GM12892 (cell line): ENCODE measurements around the gene COG7.
"Not testable (repeated sequence)": the region's sequence is repeated elsewhere in the genome, so short reads cannot be mapped to it uniquely, and the experiment has no call there.

Experiments
- DNase-seq: peaks from one replicate; pipeline ENCODE4 v3.0.0; 2011; ENCODE audit not compliant: insufficient read length
- FAIRE-seq: peaks from 2 replicates; lab custom pipeline; 2011; peaks lifted over from hg19 to GRCh38; lab: Jason Lieb, UNC
- POLR2A ChIP-seq: IDR thresholded peaks from 2 replicates; pipeline ENCODE4 v1.6.1; 2011; ENCODE audit warnings: low read depth, low read length, control low read depth
- POLR2AphosphoS5 ChIP-seq: IDR thresholded peaks from 2 replicates; pipeline ENCODE4 v1.6.1; 2011; ENCODE audit warnings: low read depth, low read length, control low read depth
- TAF1 ChIP-seq: IDR thresholded peaks from 2 replicates; pipeline ENCODE4 v1.6.1; 2011; ENCODE audit warnings: low read depth, mild to moderate bottlenecking, control low read depth, low read length, borderline replicate concordance

COG7 gene

DNA sequence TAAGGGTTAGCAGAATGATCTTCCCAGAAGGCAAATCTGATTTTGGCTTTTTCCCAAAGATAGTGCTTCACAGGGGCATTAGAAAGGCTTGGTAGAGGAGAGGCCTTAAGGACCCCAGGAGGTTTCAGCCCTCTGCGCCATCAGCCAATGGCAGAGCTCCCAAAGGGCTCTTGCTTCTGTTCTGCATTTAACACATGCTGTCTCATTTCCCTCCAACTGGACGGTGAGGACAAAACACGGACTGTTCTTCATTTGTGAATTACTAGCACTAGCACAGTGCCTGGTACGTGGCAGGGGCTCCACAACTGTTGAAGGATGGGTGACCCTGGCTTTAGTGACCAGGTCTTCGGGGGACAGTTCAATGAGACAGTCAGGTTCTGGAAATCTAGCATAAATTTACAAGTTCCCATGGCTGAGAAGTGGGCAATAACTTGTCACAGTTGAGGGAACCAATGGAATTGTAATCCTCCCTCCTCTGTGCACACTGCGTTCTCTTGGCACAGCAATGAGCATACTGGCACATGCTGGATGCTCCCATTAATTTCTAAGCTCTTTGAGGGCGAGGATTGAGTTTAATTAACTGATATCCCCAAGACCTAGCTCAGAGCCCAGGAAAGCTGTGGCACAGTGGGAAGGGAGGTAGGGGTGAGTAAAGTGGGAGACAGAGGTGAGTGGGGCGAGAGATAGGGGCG lies 45.4 kb downstream of the COG7 start:
- DNase-seq (no peak), FAIRE-seq (no peak)
- TF ChIP-seq TAF1 (no peak), POLR2A (no peak), POLR2AphosphoS5 (no peak)

DNA sequence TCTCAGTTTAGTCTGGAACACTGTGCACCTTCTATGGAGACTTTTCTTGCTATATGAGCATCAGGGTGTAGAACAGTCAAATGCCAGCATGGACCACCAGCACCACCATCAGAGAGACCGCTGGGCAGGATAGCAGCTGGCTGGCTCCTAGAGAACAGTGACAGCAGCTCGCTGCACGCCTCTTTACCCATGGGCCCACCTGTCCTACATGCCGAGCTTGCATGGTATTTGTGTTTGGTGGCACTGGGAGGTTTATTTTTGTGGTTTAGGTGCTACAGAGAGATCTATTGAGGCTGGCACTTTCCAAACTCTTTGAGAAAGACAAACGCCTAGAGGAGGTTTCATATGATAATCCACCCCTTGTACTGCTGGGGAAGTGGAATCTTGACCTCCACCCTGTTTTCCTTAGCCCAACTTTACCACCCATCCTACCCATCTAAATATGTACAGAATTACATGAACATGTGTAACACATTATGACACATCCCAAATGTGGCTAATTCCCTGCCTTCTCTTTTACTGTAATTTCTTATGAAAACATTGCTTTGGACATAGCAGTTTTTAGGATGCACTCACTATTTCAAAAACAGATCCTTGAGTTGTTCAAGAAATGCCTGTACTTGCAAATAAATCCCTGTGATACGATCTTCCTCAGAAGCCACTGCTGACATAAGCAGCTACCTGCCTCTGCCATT lies 46.3 kb downstream of the COG7 start:
- DNase-seq (no peak), FAIRE-seq (no peak)
- TF ChIP-seq TAF1 (no peak), POLR2AphosphoS5 (no peak), POLR2A (no peak)

DNA sequence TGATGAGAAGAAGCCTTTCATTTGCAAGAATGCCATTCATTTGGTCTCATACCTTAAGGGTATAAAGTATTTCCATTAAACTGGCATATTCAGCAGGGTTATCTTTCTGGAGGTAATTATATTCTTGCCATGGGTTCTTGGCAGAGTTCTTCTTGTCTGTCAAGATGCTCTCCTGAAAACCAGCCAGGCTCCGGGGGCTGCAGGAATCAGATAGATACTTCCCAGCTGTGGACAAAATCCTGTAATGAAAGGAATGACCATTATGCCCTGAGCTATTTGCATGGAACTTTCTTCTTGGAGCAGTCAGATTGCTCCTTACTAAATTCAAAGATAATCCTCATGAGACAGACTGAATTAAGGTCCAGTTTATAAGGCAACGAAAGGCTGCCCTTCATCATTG lies 47.0 kb downstream of the COG7 start:
- TF ChIP-seq POLR2A = no peak
- no peak for TF ChIP-seq POLR2AphosphoS5
- TF ChIP-seq TAF1 = no peak
- FAIRE-seq (no peak), DNase-seq (no peak)

DNA sequence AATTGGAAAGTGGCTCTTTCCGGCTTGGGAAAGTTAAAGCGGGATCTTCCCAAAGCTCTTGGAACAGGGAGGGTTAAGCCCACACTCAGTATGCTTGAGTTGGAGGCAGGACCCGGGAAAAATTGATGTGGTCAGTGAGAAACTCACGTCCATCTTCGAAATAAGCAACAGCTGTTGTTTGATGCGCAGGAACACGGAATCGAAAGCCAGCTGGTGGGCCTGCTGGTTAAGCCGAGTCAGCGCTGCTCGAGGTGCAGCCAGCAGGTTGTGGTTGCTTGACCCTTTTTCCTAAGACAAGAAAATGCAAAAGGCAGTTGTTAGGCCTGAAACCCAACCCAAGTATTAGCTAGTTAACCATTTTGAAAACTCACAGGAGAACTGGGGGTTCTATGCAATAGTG lies 49.4 kb downstream of the COG7 start:
- no peak for FAIRE-seq
- no peak for DNase-seq

DNA sequence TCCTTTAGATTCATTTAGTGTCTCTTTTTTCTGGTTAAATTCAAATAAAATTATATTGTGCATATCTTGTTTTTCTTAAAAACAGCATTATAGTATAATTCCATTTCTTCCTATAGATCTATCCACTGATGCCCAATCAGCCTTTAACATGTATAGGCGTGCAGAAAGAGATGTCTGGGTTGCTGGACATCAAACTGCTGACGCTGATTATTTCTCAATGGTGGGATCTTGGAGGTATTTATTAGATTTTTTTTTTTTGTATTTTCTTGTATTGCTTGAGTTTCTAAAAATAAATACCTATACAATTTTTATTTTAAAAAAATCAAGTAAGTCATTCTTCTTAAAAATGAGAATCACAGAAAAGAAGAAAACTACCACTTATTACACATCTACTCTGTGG lies 50.9 kb downstream of the COG7 start:
- TF ChIP-seq POLR2A (no peak), TAF1 (no peak), POLR2AphosphoS5 (no peak)
- FAIRE-seq = no peak
- no peak for DNase-seq

More for the DNA sequence above, 49.4 kb downstream of the COG7 start:
- TF ChIP-seq TAF1 = no peak
- no peak for TF ChIP-seq POLR2A
- TF ChIP-seq POLR2AphosphoS5 = no peak

DNA sequence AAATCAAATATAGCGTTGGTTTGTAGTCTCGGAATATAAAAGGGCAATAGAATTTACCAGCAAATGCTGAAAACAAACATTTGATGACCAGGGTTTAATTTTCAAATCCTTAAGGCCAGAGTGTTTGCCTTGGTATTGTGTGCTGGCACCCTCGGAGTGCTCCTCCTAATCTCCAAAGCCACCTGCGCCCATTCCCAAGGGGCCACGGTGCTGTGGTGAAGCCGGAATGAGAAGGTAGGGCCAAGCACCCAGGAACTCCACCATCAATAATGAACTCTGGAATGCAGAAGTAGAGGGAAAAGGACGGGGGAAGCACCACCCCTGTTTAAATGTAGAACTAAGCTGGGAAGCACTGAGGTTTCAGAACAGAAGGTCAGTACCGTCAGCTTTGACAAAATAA lies 51.9 kb downstream of the COG7 start:
- FAIRE-seq (no peak), DNase-seq (no peak)

DNA sequence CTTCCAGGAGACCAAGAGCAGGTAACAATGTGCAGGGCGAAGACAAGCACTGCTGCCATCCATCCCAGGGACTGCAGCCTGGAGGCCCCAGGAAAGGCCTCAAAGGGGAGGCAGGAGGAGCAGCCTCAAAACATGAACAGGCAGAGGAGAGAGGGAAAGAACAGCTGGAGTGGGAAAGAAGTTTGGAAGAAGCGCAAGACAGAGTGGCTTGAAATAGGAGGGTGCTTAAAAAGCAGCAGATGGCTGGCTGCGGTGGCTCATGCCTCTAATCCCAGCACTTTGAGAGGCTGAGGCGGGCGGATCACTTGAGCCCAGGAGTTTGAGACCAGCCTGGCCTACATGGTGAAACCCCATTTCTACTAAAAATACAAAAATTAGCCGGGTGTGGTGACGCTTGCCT lies 52.5 kb downstream of the COG7 start:
- FAIRE-seq, DNase-seq: not testable (repeated sequence)

More for the DNA sequence above, 51.9 kb downstream of the COG7 start:
- TF ChIP-seq POLR2AphosphoS5 (no peak), TAF1 (no peak), POLR2A (no peak)

DNA sequence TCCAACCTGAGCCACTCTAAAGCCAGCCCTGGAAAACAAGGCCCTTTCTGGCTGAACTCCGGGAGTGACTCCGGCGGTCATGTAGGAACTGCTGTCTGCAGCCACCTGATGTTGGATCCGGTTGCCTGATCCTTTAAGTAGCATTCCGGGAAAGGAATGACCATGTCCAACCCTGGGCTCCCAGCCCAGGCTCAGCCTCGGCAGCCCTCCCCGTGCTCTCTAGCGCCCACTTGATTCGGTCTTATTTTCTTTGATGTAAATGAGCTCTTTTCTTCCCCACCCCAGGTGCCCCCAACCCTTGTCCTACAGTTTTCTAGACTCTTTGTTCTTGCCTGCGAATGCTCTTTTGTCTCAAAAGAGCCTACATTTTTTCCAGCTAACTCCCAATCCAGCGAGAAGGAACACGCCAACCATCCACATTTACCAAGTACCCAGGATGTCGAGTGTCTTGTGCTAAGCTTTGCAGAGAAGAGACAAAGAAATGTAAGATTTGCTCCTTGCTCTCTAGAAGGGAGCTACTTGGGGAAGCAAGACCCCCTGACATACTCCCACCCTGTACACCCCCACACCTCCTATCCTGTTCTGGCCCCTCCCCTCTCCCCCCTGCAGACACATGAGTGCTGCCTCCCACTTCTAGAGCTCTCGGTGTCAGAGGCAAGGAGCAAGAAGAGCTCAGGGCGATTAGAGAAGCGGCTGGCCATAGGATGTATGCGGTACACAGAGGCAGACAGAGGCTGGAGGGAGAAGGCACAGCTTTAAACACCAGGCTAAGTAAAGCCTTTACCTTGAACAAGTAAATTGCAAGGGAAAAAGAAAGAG lies 53.8 kb downstream of the COG7 start:
- FAIRE-seq (no peak), DNase-seq (no peak)
- TF ChIP-seq POLR2AphosphoS5 (no peak), POLR2A (no peak), TAF1 (no peak)

DNA sequence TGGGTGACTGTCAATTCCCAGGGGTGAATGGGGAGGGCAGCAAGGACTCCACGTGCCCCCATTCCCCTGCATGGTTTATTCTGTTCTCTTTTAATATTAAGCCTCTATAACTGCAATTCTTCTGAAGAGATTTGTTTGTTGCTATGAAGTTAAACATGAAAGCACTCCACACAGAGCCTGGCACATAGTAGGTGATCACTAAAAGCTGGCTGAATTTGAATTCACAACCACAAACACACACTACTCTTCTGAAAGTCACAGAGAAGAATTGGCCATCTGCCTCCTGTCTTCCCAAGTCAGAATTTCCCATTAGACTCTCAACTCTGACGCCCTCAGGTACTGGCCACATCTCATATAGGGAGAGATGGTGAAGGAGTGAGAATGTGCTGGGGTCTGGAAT lies 55.5 kb downstream of the COG7 start:
- no peak for TF ChIP-seq POLR2AphosphoS5
- no peak for TF ChIP-seq TAF1
- TF ChIP-seq POLR2A = no peak
- DNase-seq (no peak), FAIRE-seq (no peak)

DNA sequence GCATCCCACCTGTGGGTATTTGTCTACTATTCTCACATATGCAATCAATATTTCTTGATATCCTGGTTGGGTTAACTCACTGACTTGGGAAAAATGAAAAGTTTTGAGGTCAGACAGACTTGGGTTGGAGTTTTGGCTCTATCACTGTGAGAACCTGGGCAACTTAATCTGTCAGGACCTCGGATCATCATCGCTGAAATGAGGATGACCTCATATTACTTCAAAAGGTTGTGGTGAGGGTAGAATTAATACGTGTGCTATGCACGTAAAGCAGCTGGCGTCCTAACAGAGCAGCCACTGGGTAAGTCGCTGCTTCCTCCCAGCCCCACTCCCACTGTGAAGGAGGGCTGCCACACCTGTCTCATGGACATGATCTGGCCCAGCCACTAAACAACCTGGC lies 57.3 kb downstream of the COG7 start:
- FAIRE-seq (no peak), DNase-seq (no peak)

DNA sequence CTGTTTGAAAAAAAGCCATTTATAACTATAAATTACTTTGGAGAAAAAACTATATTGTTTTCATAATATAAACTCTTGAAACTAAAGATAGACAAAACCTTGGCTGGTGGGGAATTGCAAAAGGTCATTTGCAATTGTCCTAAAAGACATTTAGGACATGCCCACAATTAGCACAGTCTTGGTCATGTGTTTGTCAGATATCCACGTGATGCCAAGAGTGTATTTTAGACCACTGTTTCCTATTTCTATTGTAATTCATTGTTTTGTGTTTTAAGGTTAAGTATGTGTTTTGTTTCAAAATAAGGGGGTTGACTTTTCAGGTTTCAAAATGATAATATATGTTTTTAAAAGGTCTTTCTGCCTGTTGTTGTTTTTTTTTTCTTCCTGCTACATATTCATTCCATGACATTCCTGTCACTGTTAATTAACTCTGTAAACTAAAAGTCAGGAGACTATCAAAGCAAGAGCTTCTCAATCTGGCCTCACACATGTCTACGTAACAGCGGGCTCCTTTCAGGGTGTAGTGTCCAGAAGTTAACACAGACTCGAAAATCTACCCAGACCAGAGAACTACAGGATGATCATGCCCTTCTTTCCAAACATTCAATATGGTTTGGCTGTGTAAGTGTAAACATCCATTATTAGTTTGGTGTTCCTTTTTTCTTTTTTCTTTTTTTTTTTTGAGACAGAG lies 58.7 kb downstream of the COG7 start:
- TF ChIP-seq POLR2AphosphoS5 (no peak), TAF1 (no peak), POLR2A (no peak)
- FAIRE-seq = no peak

More for the DNA sequence above, 57.3 kb downstream of the COG7 start:
- TF ChIP-seq TAF1 (no peak), POLR2AphosphoS5 (no peak)

More for the DNA sequence above, 58.7 kb downstream of the COG7 start:
- no peak for DNase-seq
